Measurements from ENCODE around the gene FCHSD2. TPM values are rescaled to one million over a fixed set of nuclear protein-coding genes. Genes with fewer than 3 reads are reported as not detected.

The FCHSD2 gene
- total RNA-seq, 1 donor, result 11.8 TPM

DNA sequence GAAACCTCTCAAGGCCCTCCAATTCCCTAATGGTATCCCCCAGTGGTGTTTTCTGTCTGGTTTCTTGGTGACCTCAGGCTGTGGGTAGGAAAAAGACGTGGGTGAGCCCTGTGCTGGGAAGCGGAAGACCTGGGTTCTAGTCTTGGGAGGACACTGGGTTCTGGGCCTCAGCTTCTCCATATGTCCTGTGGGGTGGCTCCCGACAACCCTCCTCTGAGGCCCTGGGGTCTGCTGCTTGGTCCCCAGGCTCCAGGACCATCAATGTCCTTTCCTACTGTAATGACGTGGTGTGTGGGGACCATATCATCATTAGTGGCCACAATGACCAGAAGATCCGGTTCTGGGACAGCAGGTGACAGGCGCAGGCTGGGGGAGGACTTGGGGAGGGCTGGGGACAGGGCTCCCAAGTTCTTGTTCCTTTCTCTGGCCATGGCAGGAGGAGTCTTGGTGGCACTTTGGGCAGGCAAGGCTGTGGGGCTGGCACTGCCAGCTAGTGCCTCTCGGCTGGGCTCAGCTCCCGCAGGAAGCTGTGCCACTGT, 315.1 kb downstream of the FCHSD2 start:
- no peak for DNase-seq (ENCODE audit: low read depth in 2 of 3, low spot score in 2 of 3)

DNA sequence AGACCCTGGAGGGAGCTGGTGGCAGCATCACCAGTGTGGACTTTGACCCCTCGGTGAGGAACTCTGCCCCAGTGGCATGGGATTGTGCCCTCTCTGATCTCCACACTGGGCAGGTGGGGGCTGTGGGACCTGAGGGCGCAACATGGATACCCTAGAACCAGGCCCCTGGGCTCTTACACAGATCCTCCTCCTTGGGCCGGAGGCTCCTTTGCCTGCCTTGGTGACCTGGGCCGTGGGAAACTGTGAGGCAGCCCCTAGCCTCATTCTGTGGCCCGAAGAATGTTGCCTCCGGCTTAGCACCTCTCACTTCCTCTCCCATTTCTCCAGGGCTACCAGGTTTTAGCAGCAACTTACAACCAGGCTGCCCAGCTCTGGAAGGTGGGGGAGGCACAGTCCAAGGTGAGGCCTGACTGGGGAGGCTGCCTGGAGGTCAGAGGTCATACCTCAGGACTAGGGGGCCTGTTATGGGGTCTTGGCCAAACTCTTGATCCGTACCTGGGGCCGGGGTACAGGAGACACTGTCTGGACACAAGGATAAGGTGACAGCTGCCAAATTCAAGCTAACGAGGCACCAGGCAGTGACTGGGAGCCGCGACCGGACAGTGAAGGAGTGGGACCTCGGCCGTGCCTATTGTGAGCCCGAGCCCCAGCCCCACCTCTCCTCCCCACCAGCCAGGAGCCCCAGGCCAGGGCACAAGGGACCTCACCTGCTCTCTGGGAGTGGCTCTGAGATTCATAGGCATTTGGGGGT, 315.8 kb downstream of the FCHSD2 start:
- DNase-seq (ENCODE audit: low read depth in 2 of 3, low spot score in 2 of 3), result no peak

DNA sequence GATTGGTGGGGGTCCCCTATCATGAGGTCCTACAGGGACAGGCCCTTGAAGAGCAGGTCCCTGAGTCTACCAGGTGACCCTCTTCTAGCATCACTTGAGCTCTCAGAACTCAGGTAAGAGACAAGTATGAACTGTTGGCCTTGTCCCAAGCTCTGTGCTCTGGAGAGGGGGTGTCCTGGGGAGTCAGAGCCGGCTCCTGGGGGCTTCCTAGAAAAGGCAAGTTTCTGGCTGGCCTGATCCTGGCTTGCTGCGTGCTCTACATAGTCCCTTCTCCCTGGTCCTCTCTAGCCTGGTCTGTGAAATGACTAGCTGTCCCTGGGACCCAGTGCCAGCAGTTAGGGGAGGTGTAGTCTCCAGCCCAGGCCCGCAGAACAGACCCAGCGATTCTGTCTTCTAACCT, 316.5 kb downstream of the FCHSD2 start:
- DNase-seq (ENCODE audit: low read depth in 2 of 3, low spot score in 2 of 3), result no peak

- no peak for DNase-seq (ENCODE audit: low read depth in 2 of 3, low spot score in 2 of 3)
These were observed 317.2 kb downstream of the FCHSD2 start for GRCh38 chr11:72824811-72825505.

- DNase-seq (ENCODE audit: low read depth in 2 of 3, low spot score in 2 of 3), result no peak
These were observed 318.1 kb downstream of the FCHSD2 start for GRCh38 chr11:72824020-72824419.

GRCh38 chr11:72823105-72823804, 318.9 kb downstream of the FCHSD2 start:
- no peak for DNase-seq (ENCODE audit: low read depth in 2 of 3, low spot score in 2 of 3)

- DNase-seq (ENCODE audit: low read depth in 2 of 3, low spot score in 2 of 3), result peak; percentile 68 to 73 (median 73)
These were observed 320.0 kb downstream of the FCHSD2 start for GRCh38 chr11:72821920-72822799.

DNA sequence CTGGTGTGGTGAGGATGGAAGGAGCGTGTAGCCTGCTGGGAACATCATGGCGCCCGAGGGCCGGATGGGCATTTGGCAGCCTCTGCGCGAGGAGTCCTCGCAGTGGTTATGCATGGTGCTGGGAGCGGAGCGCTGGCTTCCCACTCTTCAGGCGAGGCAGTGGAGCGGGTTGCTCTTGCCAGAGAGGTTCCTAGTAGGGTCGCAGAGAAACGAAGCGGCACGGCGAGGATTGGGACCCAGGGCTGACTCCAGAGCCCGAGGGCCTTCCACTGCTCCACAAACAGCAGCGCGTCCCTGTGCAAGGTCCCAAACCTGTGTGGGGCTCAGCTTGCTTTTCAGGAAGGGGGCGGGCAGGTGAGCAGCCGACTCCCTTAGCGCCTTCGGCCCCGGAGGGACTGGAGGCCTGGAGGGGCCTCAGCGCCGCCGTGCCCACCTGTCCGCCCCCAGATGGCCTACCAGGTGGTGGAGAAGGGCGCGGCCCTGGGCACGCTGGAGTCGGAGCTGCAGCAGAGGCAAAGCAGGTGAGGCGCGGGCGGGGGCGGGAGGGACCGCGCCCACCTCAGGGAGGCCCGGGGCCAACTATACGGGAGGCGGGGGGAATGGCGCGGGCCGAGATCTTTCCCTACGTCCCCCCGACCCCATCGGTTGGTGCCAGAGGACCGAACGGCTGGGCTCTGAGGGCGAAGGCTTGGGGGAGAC, 320.7 kb downstream of the FCHSD2 start:
- DNase-seq (ENCODE audit: low read depth in 2 of 3, low spot score in 2 of 3), result no peak

GRCh38 chr11:72820439-72821139, 321.5 kb downstream of the FCHSD2 start:
- no peak for DNase-seq (ENCODE audit: low read depth in 2 of 3, low spot score in 2 of 3)

DNA sequence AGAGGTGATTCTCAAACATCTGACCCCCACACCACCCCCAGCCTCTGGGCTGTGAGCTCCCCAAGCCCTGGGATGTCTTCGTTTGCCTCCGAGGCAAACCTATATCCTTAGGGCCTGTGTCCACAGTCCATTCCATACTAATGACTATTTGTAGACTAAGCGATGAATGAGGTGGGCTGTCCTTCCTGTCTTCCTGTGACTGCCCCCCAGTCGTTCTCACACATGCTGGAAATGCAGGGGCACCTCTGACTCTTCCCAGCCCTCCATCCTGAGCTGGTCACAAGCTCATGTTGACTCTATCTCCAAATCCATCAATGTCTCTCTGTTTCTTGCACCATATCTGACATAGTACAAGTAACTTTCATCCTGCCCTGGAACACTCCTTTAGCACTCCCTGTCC, 323.1 kb downstream of the FCHSD2 start:
- no peak for DNase-seq (ENCODE audit: low read depth in 2 of 3, low spot score in 2 of 3)

DNA sequence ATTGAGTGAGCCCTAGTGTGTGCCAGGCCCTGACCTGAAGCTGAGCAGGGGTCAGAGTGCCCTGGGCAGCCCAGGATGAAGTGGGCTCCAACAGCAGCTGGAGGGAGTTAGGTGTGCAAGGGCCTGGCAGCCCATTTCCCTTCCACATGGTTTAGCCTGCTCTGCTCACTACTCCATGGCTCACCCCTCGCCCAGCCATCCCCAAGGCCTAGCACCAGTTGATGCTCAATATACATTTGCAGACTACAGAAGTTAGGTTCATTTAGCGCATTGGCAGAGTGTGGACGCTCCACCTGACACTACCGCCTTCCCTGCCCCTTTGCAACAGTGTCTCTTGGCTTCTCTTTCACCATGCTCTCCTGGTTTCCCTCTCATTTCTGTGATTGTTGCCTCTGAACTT, 324.2 kb downstream of the FCHSD2 start:
- DNase-seq (ENCODE audit: low read depth in 2 of 3, low spot score in 2 of 3), result no peak

- no peak for DNase-seq (ENCODE audit: low read depth in 2 of 3, low spot score in 2 of 3)
These were observed 325.6 kb downstream of the FCHSD2 start for GRCh38 chr11:72816404-72816990.

- DNase-seq (ENCODE audit: low read depth in 2 of 3, low spot score in 2 of 3), result no peak
These were observed 327.0 kb downstream of the FCHSD2 start for GRCh38 chr11:72815110-72815618.

DNA sequence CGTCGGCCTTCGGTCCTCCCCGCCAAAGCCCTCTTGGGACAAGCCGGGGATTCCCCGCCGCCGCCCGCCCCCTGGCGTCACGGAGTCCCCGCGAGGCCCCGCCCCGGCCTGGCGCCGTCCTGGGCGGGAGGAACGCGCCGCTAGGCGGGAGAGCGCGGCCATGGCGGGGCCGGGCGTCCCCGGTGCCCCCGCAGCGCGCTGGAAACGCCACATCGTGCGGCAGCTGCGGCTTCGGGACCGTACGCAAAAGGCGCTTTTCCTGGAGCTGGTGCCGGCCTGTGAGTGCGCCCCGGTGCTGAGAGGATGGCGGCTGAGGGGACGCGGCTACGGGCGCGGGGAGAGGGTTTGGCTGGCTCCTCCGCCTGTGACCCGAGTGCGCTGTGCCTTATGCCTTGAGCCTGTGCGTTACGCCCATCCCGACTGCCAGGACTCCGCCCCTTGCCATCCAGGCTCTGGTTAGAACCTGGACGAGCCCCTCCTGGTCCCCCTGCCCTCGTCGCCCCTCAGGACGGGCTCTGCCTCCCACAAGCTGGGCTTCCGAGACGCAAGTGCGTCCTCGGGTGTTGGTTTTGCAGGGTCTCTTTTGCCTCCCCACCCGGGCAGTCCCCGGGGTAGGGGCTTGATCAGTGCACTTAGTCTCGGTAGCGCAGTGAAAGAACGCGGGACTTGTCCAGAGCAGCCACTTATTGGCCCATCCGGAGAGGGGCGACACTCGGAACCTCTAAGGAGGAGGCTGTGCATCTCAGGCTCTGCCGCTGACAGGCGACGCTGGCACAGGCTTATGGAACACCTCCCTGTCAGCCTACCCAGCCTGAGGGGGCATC, 327.6 kb downstream of the FCHSD2 start, which contains the start of gene ATG16L2:
ATG16L2 (plus strand) TSS at position 126 of the 824 bp plus-strand sequence; CDS start at position 161, 35 bp downstream.
- DNase-seq (ENCODE audit: low read depth in 2 of 3, low spot score in 2 of 3), result peak in 2 of 3 donors; percentile 90 to 91

- DNase-seq (ENCODE audit: low read depth in 2 of 3, low spot score in 2 of 3), result peak in 2 of 3 donors; percentile 85
These were observed 328.3 kb downstream of the FCHSD2 start for GRCh38 chr11:72813740-72814285.

DNA sequence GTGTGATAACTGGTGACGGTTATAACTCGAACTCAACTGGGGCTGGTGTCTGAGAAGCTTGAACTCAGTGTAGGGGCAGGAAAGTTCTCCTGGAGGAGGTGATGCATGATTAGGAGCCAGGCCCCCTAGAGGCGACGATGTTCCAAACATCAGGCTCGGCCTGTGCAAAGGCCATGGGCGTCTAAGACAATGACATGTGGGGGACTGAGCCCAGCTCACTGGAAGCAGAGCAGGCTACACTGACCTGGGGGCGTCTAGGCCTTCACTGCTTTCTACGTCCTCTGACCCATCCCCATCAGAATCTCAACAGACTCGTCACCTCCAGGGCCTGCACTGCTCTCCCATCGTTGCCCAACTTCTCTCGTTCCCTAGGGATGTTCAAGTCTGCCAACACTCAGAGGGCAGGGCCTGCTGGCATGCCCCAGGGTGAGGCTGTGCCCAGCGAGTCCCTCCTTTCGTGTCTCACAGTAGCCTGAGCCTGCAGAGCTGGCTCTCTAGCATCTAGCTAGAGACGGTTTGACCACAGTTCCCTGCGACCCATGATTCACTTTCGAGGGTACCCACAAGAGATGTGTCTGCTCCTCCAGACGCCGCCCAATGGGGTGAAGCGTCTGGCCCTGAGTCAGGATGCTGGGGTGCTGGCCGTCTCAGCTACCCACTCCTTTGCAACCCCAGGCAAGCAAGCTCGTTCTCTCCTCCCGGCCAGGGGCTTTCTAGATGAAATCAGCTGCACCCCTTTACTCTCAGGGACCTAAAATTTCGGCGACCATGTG, 329.0 kb downstream of the FCHSD2 start:
- DNase-seq (ENCODE audit: low read depth in 2 of 3, low spot score in 2 of 3), result peak in 2 of 3 donors; percentile 77 to 79
